Measurements from ENCODE around the gene GLUD1.
"Not testable (repeated sequence)": the region's sequence is repeated elsewhere in the genome, so short reads cannot be mapped to it uniquely, and the experiment has no call there.

GLUD1 gene

DNA sequence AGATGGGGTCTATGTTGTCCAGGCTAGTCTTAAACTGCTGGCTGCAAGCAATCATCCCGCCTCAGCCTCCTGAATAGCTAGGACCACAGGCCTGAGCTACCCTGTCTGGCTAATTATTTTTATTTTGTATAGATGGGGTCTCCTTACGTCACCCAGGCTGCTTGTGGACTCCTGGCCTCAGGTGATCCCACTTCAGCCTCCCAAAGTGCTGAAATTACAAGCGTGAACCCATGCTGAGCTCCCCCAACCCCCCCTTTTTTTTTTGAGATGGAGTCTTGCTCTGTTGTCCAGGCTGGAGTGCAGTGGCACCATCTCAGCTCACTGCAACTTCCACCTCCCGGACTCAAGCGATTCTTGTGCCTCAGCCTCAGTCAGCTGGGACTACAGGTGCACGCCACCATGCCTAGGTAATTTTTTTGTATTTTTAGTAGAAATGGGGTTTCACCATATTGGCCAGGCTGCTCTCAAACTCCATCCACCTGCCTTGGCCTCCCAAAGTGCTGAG lies 49.2 kb downstream of the GLUD1 start:
- no peak for DNase-seq (ENCODE audit: low read depth, low spot score)

DNA sequence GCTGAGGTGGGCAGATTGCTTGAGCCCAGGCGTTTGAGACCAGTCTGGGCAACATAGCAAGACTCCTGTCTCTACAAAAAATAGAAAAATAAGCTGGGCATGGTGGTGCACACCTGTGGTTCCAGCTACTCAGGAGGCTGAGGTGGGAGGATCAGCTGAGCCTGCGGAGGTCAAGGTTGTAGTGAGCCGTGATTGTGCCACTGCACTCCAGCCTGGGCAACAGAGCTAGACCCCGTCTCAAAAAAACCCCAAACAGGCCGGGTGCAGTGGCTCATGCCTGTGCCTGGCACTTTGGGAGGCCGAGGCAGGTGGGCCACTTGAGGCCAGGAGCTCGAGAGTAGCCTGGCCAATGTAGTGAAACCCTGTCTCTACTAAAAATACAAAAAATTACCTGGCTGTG lies 51.1 kb downstream of the GLUD1 start:
- DNase-seq (ENCODE audit: low read depth, low spot score) = not testable (repeated sequence)

DNA sequence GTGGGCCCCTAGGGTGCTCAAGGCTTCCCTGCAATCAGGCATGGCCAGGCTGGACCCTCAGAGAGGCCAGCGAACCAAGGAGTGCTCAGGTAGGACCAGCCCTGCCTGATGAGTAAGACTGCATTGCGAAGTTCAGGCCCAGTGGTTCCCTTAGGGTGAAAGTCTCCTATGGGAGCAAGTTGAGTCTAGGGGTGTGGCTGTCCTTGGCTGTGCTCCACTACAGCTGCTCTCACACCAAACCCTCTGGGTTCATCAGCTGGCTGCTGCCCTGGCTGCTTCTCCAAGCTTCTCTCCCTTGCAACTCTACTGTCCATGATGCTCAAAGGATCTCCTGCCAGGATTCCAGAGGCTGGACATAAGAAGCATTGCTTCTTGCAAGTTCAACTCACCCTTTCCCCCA lies 55.9 kb downstream of the GLUD1 start:
- DNase-seq (ENCODE audit: low read depth, low spot score) = no peak

DNA sequence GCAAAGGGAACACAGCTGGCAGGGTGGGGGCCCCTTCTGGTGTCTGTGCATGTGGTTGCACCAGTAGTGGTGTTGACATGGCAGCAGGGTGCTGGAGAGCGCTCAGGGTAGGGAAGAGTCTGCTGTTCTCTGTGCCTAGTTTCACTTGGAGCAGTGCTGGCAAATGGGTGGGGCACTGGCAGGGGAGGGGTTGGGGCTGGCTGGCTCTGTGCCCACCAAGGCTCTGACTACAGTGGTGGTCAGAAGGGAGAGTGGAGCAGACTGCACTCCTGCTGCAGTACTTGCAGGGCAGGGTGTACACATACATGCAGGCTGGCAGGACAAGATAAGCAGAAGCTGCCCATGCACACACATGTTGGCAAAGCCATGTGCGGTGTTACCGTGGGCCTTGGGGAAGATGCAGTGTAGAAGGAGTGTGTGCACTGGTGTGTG lies 56.3 kb downstream of the GLUD1 start:
- DNase-seq (ENCODE audit: low read depth, low spot score) = no peak

DNA sequence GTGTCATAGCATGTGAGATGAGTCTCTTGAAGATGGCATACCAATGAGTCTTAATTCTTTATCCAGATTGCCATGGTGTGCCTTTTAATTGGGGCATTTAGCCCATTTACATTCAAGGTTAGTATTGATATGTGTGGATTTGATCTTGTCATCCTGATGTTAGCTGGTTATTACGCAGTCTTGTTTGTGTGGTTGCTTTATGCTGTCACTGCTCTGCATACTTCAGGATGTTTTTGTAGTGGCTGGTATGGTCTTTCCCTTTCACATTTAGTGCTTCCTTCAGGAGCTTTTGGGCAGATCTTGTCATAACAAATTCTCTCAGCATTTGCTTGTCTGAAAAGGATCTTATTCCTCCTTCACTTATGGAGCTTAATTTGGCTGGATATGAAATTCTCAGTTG lies 58.0 kb downstream of the GLUD1 start:
- DNase-seq (ENCODE audit: low read depth, low spot score) = no peak

DNA sequence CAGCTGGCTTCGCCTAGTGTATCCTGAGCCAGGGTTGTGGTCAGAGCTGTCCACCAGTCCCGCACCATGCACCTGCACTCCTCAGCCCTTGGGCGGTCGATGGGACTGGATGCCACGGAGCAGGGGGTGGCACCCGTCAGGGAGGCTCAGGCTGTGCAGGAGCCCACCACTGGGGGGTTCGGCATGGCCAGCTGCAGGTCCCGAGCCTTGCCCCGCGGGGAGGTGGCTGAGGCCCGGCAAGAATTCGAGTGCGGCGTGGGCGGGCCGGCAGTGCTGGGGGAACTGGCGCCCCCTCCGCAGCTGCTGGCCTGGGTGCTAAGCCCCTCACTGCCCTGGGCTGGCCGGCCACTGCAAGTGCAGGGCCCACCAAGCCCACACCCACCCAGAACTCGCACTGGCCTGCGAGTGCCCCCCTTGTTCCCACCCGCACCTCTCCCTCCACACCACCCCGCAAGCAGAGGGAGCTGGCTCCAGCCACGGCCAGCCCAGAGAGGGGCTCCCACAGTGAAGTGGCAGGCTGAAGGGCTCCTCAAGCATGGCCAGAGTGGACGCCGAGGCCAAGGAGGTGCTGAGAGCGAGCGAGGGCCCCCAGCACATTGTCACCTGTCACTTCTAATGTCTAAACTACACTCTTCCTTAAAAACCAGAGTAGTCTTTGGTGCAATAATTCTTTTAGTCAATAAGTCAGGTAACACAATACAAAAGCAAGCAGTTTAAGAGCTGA lies 63.6 kb downstream of the GLUD1 start:
- DNase-seq (ENCODE audit: low read depth, low spot score) = no peak

DNA sequence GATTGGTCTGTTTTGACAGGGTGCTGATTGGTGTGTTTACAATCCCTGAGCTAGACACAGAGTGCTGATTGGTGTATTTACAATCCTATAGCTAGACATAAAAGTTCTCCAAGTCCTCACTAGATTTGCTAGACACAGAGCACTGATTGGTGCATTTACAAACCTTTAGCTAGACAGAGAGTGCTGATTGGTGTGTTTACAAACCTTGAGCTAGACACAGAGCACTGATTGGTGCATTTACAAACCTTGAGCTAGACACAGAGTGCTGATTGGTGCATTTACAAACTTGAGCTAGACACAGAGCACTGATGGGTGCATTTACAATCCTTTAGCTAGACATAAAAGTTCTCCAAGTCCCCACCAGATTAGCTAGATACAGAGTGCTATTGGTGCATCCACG lies 64.2 kb downstream of the GLUD1 start:
- not testable (repeated sequence) for DNase-seq (ENCODE audit: low read depth, low spot score)

DNA sequence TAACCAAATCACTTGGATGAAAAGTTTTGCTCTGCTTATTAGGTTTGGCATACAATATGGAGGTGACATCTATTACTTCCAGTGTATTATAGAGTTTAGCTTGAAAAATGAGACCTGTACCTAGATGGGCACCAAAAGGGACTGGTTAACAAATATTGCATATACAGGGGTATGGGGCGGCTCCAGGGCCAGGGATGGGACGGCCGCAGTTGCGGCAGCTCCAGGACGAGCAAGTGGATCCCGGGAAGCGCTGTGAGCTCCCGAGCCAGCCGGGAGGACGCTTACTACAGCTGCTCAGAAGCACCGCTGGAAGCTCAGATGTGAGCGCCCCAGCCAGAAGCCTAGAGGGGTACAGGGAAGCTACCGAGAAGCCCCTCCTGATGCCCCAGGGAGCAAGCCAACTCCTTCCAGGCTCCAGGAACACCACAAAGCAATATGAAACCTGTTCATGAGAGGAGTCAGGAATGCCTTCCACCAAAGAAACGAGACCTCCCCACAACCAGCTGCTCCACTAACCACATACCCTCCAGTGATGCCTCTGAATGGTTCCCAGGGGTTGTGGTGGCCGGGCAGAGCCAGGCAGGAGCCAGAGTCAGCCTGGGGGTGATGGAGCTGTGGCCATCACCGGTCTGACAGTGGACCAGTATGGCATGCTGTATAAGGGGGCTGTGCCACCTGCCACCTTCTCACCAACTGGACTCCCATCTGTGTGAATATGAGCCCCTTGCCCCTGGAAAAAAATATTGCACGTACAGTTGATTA lies 67.7 kb downstream of the GLUD1 start:
- DNase-seq (ENCODE audit: low read depth, low spot score) = not testable (repeated sequence)

DNA sequence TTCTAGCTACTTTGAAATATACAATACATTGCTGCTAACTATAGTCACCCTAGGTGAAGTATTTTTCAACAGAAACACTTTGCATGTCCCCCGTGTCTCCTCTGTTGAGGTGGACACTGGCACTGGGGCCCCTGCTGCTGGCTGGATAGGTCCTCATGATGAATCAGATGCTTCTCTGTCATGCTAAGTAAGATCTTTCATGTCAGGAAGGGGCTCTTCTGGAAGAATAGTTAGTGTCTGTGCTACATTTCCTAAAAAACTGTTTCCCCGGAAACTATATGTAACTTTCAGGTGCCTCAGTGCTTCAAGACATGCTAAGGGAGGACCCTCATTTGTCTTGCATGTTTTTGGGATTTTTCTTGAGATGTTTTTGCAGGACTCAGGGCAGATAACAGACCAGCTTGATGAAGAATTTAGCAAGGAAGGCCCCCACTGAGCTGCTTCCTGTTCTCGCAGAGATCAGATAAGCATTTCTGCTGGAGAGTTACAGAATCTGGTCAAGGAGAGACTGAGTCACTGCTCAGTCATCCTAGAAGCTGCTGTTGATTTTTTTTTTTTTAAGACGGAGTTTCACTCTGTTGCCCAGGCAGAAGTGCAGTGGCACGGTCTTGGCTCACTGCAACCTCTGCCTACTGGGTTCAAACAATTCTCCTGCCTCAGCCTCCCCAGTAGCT lies 69.2 kb downstream of the GLUD1 start:
- DNase-seq (ENCODE audit: low read depth, low spot score) = not testable (repeated sequence)

DNA sequence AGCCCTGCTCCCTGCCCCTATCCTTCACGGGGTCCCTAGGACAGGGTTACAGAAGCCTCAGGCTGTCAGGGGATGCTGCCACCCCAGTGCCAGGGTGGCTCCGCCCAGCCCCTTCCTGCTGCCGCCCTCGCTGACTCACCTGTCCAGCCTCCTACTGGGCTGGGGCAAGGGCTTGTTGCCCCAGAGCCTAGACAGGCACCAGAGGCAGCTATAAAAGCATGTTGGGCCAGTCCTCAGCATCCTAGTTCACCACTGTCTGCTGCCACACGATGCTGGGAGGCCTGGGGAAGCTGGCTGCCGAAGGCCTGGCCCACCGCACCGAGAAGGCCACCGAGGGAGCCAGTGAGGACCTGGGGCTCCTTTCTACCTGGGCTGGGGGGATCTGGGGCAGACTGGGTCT lies 74.6 kb downstream of the GLUD1 start, which contains the start of gene FAM25A:
Gene FAM25A, plus strand, starts transcription at position 239 of the 400 bp plus-strand sequence. Its CDS starts 31 bp downstream, at position 270.
- DNase-seq (ENCODE audit: low read depth, low spot score) = not testable (repeated sequence)

DNA sequence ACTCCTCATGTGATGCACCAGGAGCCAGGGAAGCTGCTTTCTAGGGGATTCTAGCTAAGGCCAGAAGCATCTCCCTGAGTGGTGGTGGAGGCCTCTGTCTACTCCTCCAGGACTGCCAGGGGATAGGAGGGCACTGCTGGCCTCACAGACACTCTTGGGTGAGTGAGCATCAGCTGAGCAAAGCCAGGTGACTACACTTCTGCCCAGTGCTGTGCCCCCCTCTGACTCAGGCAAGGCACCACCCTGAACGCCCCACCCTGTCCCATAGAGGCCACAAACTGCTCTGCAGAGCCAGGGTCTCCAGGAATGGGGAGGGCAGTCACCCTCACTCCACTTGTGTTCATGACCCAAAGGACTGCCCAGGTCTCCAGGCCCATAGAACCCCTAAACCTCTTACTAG lies 75.1 kb downstream of the GLUD1 start:
- DNase-seq (ENCODE audit: low read depth, low spot score) = not testable (repeated sequence)

DNA sequence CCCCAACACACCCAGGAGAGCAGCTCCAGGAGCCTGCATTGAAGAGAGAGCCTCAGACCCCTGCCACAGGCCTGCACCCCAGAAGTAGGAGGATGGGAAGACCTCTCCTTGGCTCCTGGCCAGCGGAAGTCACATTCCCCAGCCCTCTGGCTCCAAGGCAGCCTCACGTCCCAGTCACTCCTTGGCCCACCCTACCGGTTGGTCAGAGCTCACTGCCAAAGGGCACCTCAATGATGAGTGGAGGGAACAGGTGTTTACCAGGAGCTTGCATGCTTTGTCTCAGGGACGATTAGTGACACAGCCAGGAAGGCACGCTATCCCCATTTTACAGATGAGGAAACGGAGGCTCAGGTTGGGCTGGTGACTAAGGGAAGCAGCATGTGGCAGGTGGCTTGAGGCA lies 75.6 kb downstream of the GLUD1 start:
- not testable (repeated sequence) for DNase-seq (ENCODE audit: low read depth, low spot score)

DNA sequence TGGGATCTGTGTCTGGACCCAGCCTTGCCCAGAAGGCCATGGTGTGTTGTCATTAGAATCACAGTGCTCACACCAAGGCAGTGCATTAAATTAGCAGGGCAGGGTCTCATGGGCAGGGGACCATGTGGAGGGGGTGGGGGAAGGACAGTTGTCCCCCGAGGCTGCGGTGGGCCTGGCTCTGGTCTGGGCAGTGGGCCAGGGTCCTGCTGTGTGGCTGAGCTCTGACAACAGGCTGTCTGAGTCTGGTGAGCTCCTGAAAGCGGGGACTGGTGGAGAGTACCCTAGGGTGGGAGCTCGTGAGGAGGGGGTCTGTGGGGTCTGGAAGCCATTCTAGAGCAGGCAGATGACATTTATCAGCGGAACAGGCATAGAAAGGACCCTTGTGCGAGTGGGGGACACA lies 76.5 kb downstream of the GLUD1 start:
- not testable (repeated sequence) for DNase-seq (ENCODE audit: low read depth, low spot score)

DNA sequence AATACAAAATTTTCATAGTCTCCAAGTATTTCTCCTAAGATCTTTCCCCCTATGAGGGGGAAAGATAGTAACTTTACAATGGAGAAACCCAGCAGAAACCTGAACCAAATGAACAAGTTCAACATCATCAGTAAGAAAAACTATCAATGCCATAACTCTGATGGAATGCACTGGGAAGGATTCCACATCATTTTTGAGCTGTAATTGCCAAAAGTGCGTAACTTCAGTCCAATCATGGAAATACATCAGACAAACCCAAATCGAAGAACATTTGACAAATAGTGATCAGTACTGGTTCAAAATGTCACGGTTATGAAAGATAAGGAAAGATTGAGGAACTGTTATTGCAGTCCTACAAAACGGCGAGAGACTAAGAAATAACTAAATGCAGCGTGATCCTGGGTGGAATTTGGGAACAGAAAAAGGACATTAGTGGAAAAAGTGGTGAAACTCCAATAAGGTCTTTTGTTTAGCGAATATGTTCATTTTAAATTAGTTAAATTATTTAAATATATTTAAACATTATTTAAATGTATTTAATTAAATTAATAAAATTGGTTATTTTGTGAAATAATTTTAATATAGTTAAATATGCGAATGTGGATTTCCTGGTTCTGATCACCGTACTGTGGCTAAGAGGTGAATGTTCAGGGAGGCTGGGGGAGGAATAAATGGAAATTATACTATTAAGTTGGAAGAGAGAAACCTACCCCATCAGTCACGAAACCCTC lies 79.5 kb downstream of the GLUD1 start:
- DNase-seq (ENCODE audit: low read depth, low spot score) = not testable (repeated sequence)

DNA sequence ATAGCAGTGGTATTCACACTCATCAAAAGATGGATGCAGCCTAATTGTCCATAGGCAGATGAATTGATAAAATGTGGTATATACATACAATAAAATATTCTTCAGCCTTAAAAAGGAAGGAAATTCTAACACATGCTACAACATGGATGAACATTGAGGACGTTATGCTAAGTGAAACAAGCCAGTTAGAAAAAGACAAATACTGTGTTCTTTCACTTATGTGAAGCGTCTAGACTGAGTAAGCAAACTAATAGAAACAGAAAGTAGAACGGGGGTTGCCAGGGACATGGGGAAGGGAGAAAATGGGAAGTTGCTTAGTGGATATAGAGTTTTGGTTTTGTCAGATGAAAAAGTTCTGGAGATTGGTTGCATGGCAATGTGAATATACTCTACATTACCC lies 81.1 kb downstream of the GLUD1 start:
- not testable (repeated sequence) for DNase-seq (ENCODE audit: low read depth, low spot score)

DNA sequence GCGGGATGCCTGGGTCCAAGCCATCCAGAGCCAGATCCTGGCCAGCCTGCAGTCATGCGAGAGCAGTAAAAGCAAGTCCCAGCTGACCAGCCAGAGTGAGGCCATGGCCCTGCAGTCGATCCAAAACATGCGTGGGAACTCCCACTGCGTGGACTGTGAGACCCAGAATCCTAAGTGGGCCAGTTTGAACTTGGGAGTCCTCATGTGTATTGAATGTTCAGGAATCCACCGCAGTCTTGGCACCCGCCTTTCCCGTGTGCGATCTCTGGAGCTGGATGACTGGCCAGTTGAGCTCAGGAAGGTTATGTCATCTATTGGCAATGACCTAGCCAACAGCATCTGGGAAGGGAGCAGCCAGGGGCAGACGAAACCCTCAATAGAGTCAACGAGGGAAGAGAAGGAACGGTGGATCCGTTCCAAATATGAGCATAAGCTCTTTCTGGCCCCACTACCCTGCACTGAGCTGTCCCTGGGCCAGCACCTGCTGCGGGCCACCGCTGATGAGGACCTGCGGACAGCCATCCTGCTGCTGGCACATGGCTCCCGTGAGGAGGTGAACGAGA lies 85.4 kb downstream of the GLUD1 start:
- DNase-seq (ENCODE audit: low read depth, low spot score) = not testable (repeated sequence)

DNA sequence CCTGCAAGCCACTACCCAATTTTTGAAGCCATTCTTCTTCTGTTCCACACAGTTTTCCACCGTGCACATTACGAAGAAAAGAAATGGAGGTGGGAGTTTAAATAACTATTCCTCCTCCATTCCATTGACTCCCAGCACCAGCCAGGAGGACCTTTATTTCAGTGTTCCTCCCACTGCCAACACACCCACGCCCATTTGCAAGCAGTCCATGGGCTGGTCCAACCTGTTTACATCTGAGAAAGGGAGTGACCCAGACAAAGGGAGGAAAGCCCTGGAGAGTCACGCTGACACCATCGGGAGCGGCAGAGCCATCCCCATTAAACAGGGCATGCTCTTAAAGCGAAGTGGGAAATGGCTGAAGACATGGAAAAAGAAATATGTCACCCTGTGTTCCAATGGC lies 86.3 kb downstream of the GLUD1 start:
- DNase-seq (ENCODE audit: low read depth, low spot score) = not testable (repeated sequence)

DNA sequence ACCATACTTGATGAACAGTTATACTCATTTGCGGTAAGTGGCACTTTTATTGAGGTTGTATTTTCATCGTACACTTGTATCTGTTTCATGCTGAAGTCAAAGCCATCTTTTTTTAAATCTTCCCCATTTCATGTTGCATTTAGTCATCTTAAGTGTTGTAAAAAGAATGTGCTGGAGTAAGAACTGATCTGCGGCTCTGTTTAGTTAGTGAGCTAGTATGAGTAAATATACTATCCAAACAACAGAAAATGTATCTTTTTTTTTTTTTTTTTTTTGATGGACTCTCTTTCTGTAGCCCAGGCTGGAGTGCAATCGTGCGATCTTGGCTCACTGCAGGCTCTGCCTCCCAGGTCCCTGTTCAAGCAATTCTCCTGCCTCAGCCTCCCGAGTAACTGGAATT lies 87.0 kb downstream of the GLUD1 start:
- DNase-seq (ENCODE audit: low read depth, low spot score) = not testable (repeated sequence)

DNA sequence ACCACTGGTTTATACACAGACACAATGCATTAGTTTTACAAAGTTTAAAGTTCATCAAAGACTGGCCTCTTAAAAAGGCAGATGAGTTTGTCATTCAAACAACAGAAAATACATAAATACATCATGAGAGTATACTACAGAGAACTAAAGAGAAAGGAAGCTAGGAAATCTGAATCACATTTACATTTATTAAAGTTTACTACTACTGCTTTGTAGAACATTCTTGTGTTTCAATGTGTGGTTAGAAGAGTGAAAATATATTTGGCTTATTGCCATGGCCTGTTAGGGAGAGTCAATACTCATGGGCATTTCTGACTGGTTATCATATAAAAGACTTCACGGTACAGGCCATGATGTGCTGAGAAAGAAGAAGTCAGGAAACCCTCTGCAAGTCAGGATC lies 87.5 kb downstream of the GLUD1 start:
- not testable (repeated sequence) for DNase-seq (ENCODE audit: low read depth, low spot score)

DNA sequence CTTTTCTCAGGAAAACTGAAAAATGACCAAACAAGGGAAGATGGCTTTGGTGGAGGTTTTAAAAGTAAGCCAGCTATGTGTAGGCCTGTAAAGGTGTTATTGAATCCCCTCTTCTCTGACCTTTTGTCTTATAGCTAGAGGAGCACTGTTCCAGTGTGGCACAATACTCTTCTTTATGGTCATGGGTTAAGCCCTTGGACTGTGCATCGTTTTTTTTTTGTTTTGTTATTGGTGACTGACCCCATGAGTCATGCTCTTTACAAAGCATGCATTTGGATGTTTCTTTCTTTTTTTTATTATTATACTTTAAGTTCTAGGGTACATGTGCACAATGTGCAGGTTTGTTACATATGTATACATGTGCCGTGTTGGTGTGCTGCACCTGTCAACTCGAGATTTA lies 94.2 kb downstream of the GLUD1 start:
- no peak for DNase-seq (ENCODE audit: low read depth, low spot score)

All from brain pericyte (primary cell).